ENCODE results near the gene LRMDA.

- TF ChIP-seq ASH2L (IDR thresholded peaks at IDR 0.05; ENCODE audit: low read length) (no peak), CTCF (IDR thresholded peaks at IDR 0.05; ENCODE audit: control extremely low read depth in 1 of 3, insufficient read depth in 1 of 3, low read depth in 1 of 3, low read length in 3 of 3) (no peak), TBP (IDR thresholded peaks at IDR 0.05; ENCODE audit: low read depth, low read length) (no peak), MAX (IDR thresholded peaks at IDR 0.05) (no peak), ATF2 (IDR thresholded peaks at IDR 0.05; ENCODE audit: low read length) (no peak), SRF (IDR thresholded peaks at IDR 0.05; ENCODE audit: low read depth, low read length) (no peak), CHD2 (IDR thresholded peaks at IDR 0.05; ENCODE audit: low read length) (no peak), GTF2F1 (IDR thresholded peaks at IDR 0.05; ENCODE audit: borderline replicate concordance, low read depth, low read length) (no peak), RAD21 (IDR thresholded peaks at IDR 0.05 in 1 of 2, conservative IDR thresholded peaks at IDR 0.05 in 1 of 2; ENCODE audit: low read depth in 2 of 2, low read length in 2 of 2) (no peak), CHD1 (IDR thresholded peaks at IDR 0.05; ENCODE audit: low read depth, low read length) (no peak), YY1 (IDR thresholded peaks at IDR 0.05; ENCODE audit: low read depth, low read length) (no peak), EZH2 (IDR thresholded peaks at IDR 0.05; ENCODE audit: low read depth, low read length, severe bottlenecking) (no peak), HDAC2 (IDR thresholded peaks at IDR 0.05; ENCODE audit: borderline replicate concordance in 1 of 2, low read depth in 2 of 2, low read length in 2 of 2) (no peak)
Measured at GRCh38 chr10:76074659-76075058, 643.2 kb downstream of the LRMDA start.
